Hepatocyte (in vitro differentiated cells): Measurements from ENCODE around the gene APIP. TPM values are rescaled to one million over a fixed set of nuclear protein-coding genes. Genes with fewer than 3 reads are reported as not detected.

Source experiments
- DNase-seq: peaks from one replicate; pipeline ENCODE4 v3.0.0-alpha.2; 2016; ENCODE audit warnings: low spot score
- H2AFZ ChIP-seq: fragments of 200-600 bp; sonication (generic); 2 replicates; pipeline ENCODE4 v1.6.0; 2016; ENCODE audit warnings: antibody characterized with exemption, mild to moderate bottlenecking
- H3K27ac ChIP-seq: fragments of 200-600 bp; sonication (generic); 2 replicates; pipeline ENCODE4 v1.5.1; 2016; ENCODE audit warnings: mild to moderate bottlenecking
- H3K27me3 ChIP-seq: fragments of 200-600 bp; sonication (generic); 2 replicates; pipeline ENCODE4 v1.6.1; 2016
- H3K36me3 ChIP-seq: fragments of 200-600 bp; sonication (generic); replicated peaks from 2 replicates; pipeline ENCODE4 v1.5.1; 2016; ENCODE audit warnings: low read depth; ENCODE audit not compliant: insufficient read depth
- H3K4me1 ChIP-seq: fragments of 200-600 bp; sonication (generic); 2 replicates; pipeline ENCODE4 v1.5.1; 2016; ENCODE audit warnings: mild to moderate bottlenecking, moderate library complexity; ENCODE audit not compliant: insufficient read depth
- H3K4me2 ChIP-seq: fragments of 200-600 bp; sonication (generic); 2 replicates; pipeline ENCODE4 v1.6.0; 2016
- H3K4me3 ChIP-seq: fragments of 200-600 bp; sonication (generic); 2 replicates; pipeline ENCODE4 v1.5.1; 2016; ENCODE audit warnings: mild to moderate bottlenecking
- H3K79me2 ChIP-seq: fragments of 200-600 bp; sonication (generic); 2 replicates; pipeline ENCODE4 v1.6.0; 2017; ENCODE audit warnings: mild to moderate bottlenecking
- H3K9me2 ChIP-seq: fragments of 200-600 bp; sonication (generic); replicated peaks from 2 replicates; pipeline ENCODE4 v1.6.0; 2017; ENCODE audit warnings: mild to moderate bottlenecking; ENCODE audit not compliant: insufficient read depth
- H3K9me3 ChIP-seq: fragments of 200-600 bp; sonication (generic); 2 replicates; pipeline ENCODE4 v1.5.1; 2016; ENCODE audit warnings: low read depth, mild to moderate bottlenecking
- H4K20me1 ChIP-seq: fragments of 200-600 bp; sonication (generic); 2 replicates; pipeline ENCODE4 v1.6.0; 2016; ENCODE audit warnings: mild to moderate bottlenecking; ENCODE audit not compliant: insufficient read depth, poor library complexity, severe bottlenecking
- EZH2 ChIP-seq: fragments of 200-600 bp; sonication (generic); IDR thresholded peaks from 2 replicates; pipeline ENCODE4 v1.6.1; 2016; ENCODE audit warnings: antibody characterized with exemption, mild to moderate bottlenecking, borderline replicate concordance
- EZH2phosphoT487 ChIP-seq: fragments of 200-600 bp; sonication (generic); IDR thresholded peaks from one replicate; pipeline ENCODE4 v1.6.1; 2018; ENCODE audit warnings: antibody characterized with exemption, mild to moderate bottlenecking, low read depth, moderate library complexity; ENCODE audit not compliant: unreplicated experiment, severe bottlenecking
- WGBS: methylation state at CpG from one replicate; pipeline ENCODE4 v1.1.6; 2016; ENCODE audit warnings: low lambda C conversion rate; ENCODE audit errors: missing lambda C conversion rate; 5-methylcytosine and 5-hydroxymethylcytosine counted together
- polyA plus RNA-seq: library from polyadenylated mRNA; unstranded; fragments of >200 nt; fragmentation: Nextera tagmentation; extraction: Ambion mirVana; gene quantifications from 2 replicates; pipeline ENCODE4 v1.2.1, GENCODE V29; 2016
- total RNA-seq: library from RNA; depleted of rRNA; stranded (reverse); fragments of >200 nt; gene quantifications from 2 replicates; pipeline ENCODE4 v1.2.3, GENCODE V29; 2014
- TF ChIP-seq, protein P1 (sequence below): fragments of 200-600 bp; sonication (generic); IDR thresholded peaks from 2 replicates; pipeline ENCODE4 v1.5.1; 2016; ENCODE audit warnings: antibody characterized with exemption, mild to moderate bottlenecking; ENCODE audit not compliant: poor library complexity

Gene APIP
- total and polyA plus RNA-seq, 2 experiments from 2014 or later, result 25.9 to 26.8 TPM

DNA sequence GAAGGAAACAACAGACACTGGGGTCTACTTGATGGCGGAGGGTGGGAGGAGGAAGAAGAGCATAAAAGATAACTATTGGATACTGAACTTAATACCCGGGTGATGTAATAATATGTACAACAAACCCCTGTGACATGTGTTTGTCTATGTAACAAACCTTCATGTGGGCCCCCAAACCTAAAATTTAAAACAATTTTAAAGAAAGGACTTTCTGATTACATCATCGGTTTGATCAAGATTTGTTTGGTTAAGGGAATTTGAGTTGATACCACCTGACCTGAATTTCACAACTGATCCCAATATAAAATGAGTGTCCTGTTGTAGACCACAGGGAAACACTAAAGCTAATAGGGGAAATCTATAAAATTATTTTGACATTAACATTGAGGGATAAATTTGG is 34.3 kb downstream of the APIP start:
- Histone ChIP-seq H3K9me2 (no peaks in the 10 kb centered on the region), H3K27me3 (no peaks in the 10 kb centered on the region), H3K4me1 (peaks cover 2% of the 10 kb centered on the region), H3K36me3 (no peaks in the 10 kb centered on the region), H4K20me1 (no peaks in the 10 kb centered on the region), H3K79me2 (no peaks in the 10 kb centered on the region), H3K27ac (no peak overlapping the region), H2AFZ (no peak overlapping the region), H3K4me3 (no peak overlapping the region), H3K4me2 (no peak overlapping the region), H3K9me3 (no peaks in the 10 kb centered on the region)
- 75% methylated on average over 3 of the region's 3 CpGs for WGBS
- no peak for DNase-seq
- TF ChIP-seq, protein P1, sequence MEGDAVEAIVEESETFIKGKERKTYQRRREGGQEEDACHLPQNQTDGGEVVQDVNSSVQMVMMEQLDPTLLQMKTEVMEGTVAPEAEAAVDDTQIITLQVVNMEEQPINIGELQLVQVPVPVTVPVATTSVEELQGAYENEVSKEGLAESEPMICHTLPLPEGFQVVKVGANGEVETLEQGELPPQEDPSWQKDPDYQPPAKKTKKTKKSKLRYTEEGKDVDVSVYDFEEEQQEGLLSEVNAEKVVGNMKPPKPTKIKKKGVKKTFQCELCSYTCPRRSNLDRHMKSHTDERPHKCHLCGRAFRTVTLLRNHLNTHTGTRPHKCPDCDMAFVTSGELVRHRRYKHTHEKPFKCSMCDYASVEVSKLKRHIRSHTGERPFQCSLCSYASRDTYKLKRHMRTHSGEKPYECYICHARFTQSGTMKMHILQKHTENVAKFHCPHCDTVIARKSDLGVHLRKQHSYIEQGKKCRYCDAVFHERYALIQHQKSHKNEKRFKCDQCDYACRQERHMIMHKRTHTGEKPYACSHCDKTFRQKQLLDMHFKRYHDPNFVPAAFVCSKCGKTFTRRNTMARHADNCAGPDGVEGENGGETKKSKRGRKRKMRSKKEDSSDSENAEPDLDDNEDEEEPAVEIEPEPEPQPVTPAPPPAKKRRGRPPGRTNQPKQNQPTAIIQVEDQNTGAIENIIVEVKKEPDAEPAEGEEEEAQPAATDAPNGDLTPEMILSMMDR, result no peak
- TF ChIP-seq EZH2 (no peak), EZH2phosphoT487 (no peak)

DNA sequence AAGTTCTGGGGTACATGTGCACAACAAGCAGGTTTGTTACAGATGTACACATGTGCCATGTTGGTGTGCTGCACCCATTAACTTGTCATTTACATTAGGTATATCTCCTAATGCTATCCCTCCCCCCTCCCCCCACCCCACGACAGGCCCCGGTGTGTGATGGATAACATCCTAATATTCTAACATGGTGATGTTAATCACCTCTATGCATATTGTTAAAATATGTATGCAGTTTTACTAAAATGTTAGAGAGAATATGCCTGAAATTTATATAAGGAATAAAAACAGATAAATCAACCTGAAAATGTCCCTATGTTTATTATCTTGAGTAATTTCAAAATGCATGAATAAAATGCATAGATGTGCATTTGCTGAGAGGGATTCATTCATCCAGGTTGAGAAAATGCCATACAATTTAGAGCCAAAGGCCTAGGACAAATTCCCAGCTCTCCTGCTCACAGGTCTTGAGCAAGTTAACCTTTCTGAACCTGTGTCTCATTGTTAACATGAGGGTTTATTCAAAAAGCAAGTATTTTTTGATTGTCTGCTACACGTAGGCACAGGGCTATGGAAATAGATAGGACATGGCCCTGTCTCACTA is 38.7 kb downstream of the APIP start:
- Histone ChIP-seq H3K79me2 (no peaks in the 10 kb centered on the region), H3K27me3 (no peaks in the 10 kb centered on the region)
- no peak for TF ChIP-seq EZH2phosphoT487
- TF ChIP-seq EZH2, result no peak
- TF ChIP-seq, protein P1, result no peak

DNA sequence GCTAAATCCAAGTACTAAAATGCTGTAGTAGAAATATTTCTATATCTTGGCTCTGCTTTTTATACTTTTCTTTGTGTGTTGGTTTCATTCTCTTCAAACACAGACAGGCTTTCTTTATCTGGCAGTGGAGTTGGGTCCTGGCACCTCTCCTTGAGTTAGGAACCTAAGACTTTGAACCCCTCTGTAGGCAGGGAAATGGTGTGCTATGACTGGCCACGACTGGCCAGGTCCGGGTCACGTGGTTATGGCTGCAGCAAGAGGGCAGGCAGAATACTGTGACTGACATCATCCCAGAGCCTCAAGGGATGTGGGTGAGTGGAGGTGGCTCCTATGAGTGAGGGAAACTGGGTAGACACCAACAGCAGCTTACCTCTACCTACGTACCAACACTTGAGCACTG is 42.0 kb downstream of the APIP start:
- 100% methylated on average over 4 of the region's 4 CpGs for WGBS
- no peaks in the 10 kb centered on the region for H3K9me3 ChIP-seq
- H2AFZ ChIP-seq, result no peak overlapping the region
- no peaks in the 10 kb centered on the region for H3K79me2 ChIP-seq
- no peaks in the 10 kb centered on the region for H3K27me3 ChIP-seq
- no peak overlapping the region for H3K4me2 ChIP-seq
- H3K9me2 ChIP-seq, result no peaks in the 10 kb centered on the region
- H3K36me3 ChIP-seq, result no peaks in the 10 kb centered on the region
- H3K4me1 ChIP-seq, result no peaks in the 10 kb centered on the region
- no peak overlapping the region for H3K27ac ChIP-seq
- DNase-seq, result no peak
- TF ChIP-seq EZH2 (no peak), EZH2phosphoT487 (no peak)
- TF ChIP-seq, protein P1, result no peak
- no peaks in the 10 kb centered on the region for H4K20me1 ChIP-seq
- H3K4me3 ChIP-seq, result no peak overlapping the region

More for the DNA sequence above, 38.7 kb downstream of the APIP start:
- Histone ChIP-seq H3K4me2 (no peak overlapping the region), H2AFZ (no peak overlapping the region), H4K20me1 (no peaks in the 10 kb centered on the region), H3K4me3 (no peak overlapping the region), H3K36me3 (no peaks in the 10 kb centered on the region), H3K4me1 (no peaks in the 10 kb centered on the region), H3K9me2 (no peaks in the 10 kb centered on the region), H3K27ac (no peak overlapping the region), H3K9me3 (no peaks in the 10 kb centered on the region)
- 95% methylated on average over 3 of the region's 3 CpGs for WGBS
- DNase-seq, result no peak
